Embryonic facial prominence (tissue), 1 donor: Measurements from ENCODE around the gene TRIM54.
"Not testable (repeated sequence)": the region's sequence is repeated elsewhere in the genome, so short reads cannot be mapped to it uniquely, and the experiment has no call there.

Experiments used
- DNase-seq: peaks from one replicate; pipeline ENCODE4 v3.0.0-alpha.2; 2016; ENCODE audit errors: extremely low spot score

The TRIM54 gene

DNA sequence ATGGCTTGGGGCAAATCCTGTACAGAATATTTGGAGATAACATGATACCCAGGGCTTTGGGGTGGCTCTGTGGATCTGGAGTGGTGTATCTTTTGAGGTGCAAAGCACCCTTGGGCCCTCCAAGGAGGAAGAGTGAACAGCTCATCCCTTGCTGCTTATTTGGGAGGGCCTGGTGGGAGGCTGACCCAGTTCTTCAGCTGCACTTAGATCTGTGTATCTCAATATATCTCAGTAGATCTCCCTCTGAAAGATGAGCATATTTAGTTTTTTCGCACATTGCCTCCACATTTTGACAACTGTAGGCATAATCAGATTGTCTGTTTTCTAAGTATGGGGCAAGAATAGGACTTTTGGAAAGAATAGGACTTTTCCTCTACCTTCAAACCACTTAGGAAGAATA lies 2.8 kb downstream of the TRIM54 start:
- no peak for DNase-seq

DNA sequence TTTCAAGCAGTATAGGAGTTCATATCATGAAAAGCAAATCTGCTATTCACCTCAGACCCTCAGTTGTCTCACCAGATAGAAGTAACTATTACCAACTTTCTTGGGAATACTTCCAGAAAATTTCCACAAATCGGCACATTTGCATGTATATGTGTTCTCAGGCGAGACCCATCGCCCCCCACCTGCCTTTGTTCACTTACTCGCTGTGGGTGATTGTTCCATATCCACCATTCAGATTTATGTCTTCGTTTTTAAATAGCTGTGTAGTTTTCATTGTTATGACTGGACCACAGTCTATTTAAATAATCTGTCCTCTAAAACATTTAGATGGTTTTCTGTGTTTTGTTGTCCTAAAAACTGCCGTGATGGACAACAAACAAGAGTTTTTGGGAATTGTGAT lies 3.3 kb downstream of the TRIM54 start:
- DNase-seq: no peak

DNA sequence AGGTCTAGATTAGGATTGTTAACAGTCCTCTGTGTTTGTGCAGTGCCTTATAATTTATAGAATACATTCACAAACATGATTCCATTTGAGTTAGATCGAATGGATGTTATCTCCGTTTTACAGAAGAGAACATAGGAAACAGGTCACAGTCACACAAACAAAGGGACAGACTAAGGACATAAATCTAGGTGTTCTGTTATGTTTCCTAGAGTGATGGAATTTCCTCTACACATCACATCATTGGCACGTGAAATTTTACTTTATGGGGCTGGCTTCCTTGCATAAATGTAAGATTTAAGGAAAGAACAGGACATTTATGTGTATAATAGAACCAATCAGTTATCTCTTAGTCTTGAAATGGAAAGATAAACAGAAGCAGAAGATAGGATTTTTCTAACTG lies 6.4 kb downstream of the TRIM54 start:
- DNase-seq: no peak

DNA sequence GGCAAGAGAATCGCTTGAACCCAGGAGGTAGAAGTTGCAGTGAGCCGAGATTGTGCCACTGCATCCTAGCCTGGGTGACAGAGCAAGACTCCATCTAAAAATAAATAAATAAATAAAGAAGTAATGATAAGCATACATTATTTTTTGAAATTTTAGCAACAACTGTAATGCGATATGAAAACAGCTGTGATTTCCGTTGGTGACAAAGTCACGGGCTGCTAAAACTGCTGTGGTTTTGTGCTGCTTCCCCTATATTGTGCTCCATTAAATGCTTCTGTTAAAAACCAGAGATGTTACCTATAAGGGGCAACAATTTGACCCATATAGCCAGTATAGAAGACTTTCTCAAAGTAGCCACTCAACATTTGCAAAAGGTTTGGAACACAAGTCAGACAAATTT lies 8.3 kb downstream of the TRIM54 start:
- no peak for DNase-seq

DNA sequence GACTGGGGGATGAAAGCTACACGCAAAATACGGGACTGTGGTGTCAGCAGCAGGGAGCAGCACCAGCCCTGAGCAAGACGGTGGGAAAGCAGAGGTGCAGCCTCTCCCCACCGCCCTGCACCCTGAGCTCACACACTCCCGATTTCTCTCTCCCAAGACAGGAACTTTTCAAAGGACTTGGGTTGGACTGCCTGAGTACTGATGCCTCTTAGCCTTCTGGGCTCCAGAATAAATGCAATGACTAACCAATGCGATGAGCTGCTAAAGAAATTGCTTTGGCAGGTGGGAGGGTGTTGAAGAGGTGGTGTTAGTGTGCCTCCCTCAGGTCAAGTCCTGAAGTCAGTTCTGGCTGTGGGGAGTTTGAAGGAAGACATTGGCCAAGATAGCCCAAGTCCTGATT lies 9.6 kb downstream of the TRIM54 start:
- DNase-seq: no peak

DNA sequence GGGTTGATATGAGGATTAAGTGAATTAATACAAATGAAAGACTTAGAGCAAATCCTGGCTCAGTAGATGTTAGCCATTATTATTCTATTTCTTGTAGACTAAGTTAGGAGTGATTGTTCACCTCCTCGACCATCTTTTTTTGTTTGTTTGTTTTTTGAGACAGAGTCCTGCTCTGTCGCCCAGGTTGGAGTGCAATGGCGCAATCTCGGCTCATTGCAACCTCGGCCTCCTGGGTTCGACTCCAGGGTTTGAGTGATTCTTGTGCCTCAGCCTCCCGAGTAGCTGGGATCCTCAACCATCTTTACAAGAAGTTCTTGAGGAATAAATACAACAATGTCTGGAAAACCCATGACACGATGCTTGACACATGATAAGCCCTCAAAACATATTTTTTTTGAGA lies 12.7 kb downstream of the TRIM54 start:
- DNase-seq: no peak

DNA sequence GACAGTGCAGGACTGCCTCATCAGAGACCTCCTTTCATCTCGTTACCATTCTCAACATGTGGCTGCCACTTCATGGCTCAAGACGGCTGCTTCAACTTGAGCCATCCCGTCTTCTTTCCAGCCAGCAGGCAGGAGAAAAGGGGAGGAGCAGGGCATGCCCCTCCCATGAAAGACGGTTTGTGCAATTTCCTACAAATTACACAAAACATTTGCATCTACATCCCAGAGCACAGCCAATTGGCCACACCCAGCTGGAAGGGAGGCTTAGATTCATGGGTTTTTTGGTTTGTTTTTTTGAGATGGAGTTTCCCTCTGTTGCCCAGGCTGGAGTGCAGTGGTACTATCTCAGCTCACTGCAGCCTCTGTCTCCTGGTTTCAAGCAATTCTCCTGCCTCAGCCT lies 14.3 kb downstream of the TRIM54 start:
- DNase-seq: no peak

DNA sequence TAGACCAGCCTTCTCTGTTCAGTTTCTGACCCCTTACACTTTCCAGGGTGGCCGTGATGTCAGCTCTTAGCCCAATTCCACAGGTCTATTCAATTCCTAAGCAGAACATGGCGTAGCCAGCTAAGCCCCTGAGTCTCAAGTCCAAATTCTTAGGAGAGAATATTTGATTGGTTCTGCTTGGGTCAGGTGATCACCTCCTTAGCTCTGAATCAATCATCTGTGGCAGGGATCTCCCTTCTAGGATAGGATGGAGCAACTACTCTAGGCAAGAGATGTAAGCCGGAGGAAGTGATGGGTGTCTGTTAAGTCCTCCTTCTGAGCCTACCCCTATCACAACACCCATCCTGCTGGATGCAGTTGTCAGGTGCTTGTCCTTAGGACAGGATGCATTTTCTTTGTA lies 15.0 kb downstream of the TRIM54 start:
- no peak for DNase-seq

DNA sequence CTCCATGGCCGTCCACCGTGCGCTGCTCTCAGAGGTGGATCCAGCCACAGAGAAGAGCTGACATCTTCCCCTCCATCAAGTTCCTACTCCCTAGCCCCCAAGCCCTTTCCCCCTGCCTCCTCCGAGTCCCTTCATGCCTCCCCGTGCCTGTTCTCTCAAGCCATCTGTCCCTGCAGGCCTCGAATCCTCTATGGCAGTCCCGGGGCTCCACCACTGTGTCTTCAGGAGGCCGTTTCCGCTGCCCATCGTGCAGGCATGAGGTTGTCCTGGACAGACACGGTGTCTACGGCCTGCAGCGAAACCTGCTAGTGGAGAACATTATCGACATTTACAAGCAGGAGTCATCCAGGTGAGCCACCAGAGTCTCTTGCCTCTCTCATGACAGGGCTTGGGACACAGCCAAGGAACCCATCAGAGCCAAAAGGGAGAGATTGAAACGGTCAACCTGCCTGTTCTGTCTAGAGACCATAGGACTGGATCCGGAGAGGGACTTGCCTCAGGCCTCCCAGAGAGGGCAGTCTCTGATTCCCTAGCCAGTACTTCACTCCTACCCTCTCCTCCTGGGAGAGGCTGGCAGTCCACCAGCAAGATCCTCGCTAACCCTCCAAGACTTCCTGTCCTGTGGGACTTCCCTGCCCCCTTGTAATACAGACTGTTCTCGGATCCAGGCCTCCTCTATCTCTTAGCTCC lies 16.3 kb downstream of the TRIM54 start:
- no peak for DNase-seq

DNA sequence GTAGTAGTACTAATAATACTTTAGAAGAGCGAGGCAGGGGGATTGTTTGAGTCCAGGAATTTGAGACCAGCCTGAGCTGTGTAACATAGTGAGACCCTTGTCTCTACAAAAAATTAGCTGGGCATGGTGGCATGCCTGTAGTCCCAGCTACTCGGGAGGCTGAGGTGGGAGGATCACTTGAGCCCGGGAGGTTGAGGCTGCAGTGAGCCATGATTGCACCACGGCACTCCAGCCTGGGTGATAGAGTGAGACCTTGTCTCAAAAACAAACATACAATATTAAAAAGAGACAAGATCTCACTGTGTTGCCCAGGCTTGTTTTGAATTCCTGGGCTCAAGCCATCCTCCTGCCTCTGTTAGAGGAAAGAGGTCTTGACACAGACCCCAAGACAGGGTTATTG lies 18.4 kb downstream of the TRIM54 start:
- DNase-seq: not testable (repeated sequence)

DNA sequence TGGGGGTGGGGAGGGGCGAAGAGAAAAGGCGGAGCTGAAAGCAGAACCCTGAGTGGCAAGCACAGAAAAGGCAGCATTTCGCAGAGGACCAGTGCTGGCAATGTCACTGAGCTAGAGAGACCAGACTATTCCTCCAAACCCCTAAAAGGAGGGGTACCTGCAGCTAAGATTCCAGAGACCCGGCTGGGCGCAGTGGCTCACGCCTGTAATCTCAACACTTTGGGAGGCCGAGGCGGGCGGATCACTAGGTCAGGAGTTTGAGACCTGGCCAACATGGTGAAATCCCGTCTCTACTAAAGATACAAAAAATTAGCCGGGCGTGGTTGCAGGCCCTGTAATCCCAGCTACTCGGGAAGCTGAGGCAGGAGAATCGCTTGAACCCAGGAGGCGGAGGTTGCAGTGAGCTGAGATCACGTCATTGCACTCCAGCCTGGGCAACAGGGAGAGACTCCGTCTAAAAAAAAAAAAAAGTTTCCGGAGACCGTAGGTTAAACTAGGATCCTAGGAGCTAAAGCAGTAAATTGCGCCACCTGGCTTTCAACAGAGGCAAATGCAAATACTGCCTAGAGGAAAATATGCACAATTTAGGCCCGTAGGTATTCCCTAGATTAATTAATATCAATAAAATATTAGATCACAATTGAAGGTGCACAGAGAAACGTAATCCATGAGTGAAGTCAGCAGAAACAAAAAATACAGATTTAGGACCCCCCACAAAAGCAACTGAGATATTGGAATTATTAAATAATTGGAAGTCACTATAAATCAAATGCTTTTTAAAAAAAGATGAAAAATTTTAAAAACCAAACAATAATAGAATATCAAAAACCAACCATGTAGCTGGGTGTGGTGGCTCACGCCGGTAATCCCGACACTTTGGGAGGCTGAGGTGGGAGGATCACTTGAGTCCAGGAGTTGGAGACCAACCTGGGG lies 21.1 kb downstream of the TRIM54 start:
- DNase-seq: no peak

DNA sequence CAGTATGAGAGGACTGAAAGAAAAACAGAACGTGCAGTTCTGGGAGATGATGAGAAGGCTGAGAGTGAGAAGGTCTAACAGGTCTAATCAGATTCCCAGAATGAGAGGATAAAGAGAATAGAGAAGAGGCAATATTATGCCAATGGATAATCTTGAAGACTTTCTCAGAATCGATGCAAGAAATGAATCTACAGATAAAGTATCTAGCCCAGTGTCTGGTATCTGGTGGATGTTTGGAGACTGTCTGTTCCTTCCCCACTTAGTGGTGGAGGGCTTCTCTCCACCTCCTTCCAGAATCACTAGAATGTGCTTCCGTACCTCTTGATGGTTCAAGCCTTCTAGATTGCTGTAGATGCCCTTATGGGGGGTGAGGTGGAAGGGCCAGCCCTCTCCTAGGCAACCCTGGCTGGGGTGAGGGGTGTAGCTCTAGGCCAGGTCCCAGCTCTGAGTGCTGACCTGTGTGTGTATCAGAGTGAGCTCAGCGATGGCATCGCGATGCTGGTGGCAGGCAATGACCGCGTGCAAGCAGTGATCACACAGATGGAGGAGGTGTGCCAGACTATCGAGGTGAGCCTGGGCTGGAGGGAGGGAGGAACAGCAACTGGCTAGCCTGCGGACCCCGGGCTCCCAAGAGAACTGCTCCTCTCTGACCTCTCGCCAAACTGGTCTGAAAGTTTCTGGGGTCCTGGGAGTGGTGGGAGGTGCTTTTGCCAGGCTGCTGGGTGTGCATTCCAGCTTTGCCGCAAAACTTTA lies 22.4 kb downstream of the TRIM54 start:
- no peak for DNase-seq

DNA sequence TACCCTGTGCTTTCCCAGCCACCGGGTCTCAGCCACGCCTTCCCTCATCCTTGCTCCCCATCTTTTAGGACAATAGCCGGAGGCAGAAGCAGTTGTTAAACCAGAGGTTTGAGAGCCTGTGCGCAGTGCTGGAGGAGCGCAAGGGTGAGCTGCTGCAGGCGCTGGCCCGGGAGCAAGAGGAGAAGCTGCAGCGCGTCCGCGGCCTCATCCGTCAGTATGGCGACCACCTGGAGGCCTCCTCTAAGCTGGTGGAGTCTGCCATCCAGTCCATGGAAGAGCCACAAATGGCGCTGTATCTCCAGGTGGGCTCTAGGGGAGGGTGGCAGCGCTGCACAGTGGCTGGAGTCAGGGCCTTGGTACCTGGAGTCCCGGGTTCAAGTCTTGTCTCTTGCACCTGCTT lies 23.3 kb downstream of the TRIM54 start:
- no peak for DNase-seq

DNA sequence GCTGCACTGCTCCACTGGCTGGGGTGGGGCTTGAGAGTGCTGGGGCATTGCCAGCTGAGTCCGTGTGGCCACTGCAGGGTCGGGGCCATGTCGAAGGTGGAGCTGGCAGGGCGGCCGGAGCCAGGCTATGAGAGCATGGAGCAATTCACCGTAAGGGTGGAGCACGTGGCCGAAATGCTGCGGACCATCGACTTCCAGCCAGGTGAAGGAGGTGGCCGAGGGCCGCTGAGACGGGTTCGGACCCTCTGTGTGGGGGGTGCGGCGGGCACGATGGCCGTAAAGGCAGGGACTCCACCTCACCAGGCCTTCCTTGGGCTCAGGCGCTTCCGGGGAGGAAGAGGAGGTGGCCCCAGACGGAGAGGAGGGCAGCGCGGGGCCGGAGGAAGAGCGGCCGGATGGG lies 23.9 kb downstream of the TRIM54 start:
- DNase-seq: no peak

DNA sequence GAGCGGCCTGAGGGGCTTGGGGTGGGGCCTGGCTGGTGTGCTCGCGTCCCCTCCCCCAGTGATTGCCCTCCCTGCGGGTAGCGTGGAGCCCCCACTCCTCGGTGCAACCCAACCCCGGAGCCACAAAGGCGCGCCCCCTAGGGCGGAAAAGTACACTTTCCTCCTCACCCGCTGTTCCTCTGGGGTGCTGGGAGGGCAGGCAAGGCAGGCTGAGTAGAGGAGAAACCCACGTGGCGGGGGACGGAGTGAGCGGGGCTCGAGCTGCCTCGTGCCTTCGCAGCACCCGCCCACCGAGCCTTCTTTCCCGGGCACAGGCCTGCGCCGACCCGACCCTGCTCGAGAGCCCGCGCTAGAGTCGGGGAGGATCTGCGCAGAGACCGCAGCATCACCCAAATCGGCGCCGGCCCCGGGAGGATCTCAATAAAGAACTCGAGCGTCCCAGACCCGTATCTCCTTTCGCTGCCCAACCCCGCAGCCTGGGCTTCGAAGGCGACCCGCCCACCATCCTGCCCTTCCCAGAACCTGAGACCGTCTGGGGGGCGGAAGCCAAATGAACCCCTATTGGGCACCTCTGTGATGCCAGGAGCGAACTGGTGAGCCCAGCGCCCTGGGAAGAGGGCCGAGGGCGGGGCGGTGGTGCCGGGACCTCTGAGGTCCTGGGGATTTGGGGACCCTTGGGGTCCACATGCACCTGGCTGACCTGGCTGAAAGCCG lies 24.5 kb downstream of the TRIM54 start:
- DNase-seq: no peak

DNA sequence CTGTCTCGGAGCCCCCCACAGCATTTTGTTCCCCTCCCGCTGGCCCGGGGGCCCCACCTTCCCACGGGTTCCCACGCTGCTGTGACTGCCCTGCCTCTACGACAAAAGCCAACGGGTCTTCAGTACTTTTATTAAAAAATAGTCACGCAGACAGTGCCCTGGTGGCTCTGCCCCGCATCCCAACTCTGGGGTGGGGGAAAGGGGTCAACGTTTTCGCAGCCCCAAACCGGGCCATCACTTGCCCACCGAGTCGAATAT lies 25.0 kb downstream of the TRIM54 start:
- DNase-seq: no peak

DNA sequence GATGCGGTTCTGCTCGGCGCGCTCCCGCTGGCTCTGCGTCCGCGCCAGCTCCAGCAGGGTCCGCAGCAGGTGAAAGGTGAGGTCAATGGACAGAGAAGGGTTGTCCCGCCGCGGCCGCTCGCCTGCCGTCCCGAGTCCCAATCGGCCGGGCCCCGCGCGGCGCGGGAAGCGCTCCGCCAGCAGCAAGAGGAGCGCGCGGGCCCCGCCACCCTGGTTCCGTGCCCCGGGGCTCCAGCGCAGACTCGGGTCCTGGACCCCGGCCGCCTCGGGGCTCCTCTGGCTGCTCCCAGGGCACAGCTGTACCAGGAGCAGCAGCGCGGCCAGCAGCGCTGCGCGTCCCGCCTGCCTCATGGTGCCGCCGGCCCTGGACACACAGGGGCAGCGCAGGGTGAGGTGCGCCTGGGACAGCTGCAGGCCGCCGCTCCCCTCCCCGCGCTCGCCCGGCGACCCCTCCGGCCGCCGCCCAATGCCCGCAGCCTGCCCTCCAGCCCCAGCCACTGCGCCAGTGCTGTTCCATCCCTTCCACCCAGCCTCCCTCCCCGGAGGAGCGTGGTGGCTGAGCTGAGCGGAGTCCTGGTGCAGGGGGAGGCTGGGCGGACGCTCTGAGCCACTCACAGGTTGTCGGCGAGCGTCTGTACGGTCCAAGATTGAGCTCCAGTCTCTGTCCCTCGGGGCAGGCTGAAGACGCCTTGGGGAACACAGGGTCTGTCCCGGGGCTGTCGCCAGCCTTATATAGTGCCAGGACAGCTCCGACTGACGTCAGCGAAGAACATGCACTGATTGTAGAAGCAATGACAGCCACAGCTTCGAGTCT lies 25.5 kb downstream of the TRIM54 start:
- no peak for DNase-seq

DNA sequence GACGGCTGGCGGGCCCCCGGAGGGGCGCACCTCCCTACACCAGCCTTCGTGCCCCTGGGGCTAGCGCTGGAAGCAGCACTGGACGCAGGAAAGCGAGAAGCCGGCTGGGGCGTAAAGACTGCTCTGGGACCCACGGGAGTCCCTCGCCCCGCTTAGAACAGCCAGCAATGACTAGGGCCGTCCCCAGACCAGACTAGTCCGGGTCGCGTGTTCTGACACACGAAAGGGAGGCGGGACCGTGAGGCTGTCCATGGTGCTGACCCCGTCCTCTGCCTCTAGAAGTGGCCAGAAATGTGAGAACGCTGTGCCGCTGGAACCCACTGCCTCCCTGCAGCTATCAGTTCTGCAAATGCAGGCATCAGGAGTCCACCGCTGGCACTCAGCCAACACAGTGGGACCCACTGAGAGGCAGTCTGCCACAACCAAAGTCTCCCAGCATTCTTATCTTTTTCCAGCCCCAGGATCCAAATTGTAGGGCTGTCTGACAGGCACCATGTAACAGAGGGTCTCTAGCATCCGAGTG lies 26.2 kb downstream of the TRIM54 start, which contains the start of gene UCN:
Gene UCN, minus strand, starts transcription at position 87 of the 523 bp plus-strand sequence. CDS start 550 bp downstream, outside the sequence.
- no peak for DNase-seq

DNA sequence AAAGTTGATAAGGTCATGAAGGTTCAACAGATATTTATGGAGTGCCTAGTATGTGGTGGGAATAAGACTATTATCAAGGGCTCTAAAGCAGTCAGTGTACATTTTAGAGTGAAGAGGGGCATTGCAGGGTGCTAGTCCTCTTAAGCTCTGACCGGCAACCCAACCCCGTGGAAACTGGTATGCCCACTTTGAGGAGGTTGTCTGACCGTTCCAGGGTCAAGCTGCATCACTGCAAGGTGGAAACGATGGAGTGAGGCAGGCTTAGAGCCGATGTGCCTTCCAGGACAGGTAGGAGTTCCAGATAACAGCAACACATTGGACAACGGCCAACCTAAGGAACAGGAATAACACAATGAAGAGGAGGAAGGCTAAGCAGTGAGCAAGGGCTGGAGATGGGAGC lies 27.4 kb downstream of the TRIM54 start:
- DNase-seq: no peak

DNA sequence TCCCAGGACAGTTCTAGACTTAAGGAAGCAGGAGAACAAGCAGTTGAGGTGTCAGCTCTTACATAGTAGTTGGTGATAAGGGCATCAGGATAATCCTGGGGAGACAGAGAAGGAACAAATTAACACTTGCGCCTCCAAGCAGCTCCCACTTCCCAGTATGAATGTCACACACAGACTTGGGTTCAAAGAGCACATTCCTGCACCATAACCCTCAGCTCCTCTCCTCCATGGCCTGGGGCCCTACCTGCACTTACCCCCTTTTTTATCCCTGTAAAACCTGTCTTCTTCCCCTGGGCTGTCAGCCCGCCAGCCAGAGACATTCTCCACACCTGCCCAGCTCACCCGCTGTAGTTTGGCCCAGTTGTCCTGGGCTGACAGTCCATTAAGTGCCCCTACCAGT lies 29.9 kb downstream of the TRIM54 start:
- DNase-seq: no peak
